GM21619 (cell line): ENCODE results near the gene DLGAP5.
A peak's percentile ranks its signal among the peaks of the same experiment; 100 is the strongest.

Experiments
- ATAC-seq: cut with Tn5 transposase; IDR thresholded peaks from one replicate; pipeline ENCODE4 v1.9.1; 2021; ENCODE audit not compliant: unreplicated experiment

DLGAP5 gene

GRCh38 chr14:55190906-55191202 lies 531 bp downstream of the DLGAP5 start:
- peak; percentile 4 for ATAC-seq

GRCh38 chr14:55188686-55189295 lies 2.6 kb downstream of the DLGAP5 start:
- no peak for ATAC-seq

GRCh38 chr14:55180434-55180833 lies 11.0 kb downstream of the DLGAP5 start:
- ATAC-seq: peak; percentile 79

- ATAC-seq: no peak
These were observed 11.4 kb downstream of the DLGAP5 start for GRCh38 chr14:55180006-55180405.

- ATAC-seq: no peak
These were observed 20.9 kb downstream of the DLGAP5 start for GRCh38 chr14:55170526-55170925.

- ATAC-seq: no peak
These were observed 30.4 kb downstream of the DLGAP5 start for GRCh38 chr14:55160989-55161388.

- ATAC-seq: no peak
These were observed 33.0 kb downstream of the DLGAP5 start for GRCh38 chr14:55158412-55158811.

- no peak for ATAC-seq
These were observed 34.3 kb downstream of the DLGAP5 start for GRCh38 chr14:55157080-55157479.

GRCh38 chr14:55153951-55154350 lies 37.4 kb downstream of the DLGAP5 start:
- ATAC-seq: no peak

- ATAC-seq: no peak
These were observed 39.2 kb downstream of the DLGAP5 start for GRCh38 chr14:55152052-55152753.

GRCh38 chr14:55151601-55152000 lies 39.8 kb downstream of the DLGAP5 start:
- no peak for ATAC-seq

GRCh38 chr14:55146425-55146824 lies 45.0 kb downstream of the DLGAP5 start:
- no peak for ATAC-seq

- ATAC-seq: no peak
These were observed 48.9 kb downstream of the DLGAP5 start for GRCh38 chr14:55142466-55142865.

GRCh38 chr14:55141825-55142224 lies 49.6 kb downstream of the DLGAP5 start:
- ATAC-seq: no peak

GRCh38 chr14:55139696-55140509 lies 51.5 kb downstream of the DLGAP5 start:
- no peak for ATAC-seq

- no peak for ATAC-seq
These were observed 52.2 kb downstream of the DLGAP5 start for GRCh38 chr14:55139141-55139540.

- ATAC-seq: no peak
These were observed 53.3 kb downstream of the DLGAP5 start for GRCh38 chr14:55138091-55138490.

- ATAC-seq: no peak
These were observed 54.2 kb downstream of the DLGAP5 start for GRCh38 chr14:55136885-55137786.

GRCh38 chr14:55136241-55136640 lies 55.1 kb downstream of the DLGAP5 start:
- no peak for ATAC-seq

- ATAC-seq: no peak
These were observed 58.0 kb downstream of the DLGAP5 start for GRCh38 chr14:55133416-55133815.
